ENCODE results near the gene GLT8D2. TPM values are rescaled to one million over a fixed set of nuclear protein-coding genes. Genes with fewer than 3 reads are reported as not detected.

GLT8D2 gene
- total RNA-seq, 1 donor from 2014 or later: 0.46 TPM

DNA sequence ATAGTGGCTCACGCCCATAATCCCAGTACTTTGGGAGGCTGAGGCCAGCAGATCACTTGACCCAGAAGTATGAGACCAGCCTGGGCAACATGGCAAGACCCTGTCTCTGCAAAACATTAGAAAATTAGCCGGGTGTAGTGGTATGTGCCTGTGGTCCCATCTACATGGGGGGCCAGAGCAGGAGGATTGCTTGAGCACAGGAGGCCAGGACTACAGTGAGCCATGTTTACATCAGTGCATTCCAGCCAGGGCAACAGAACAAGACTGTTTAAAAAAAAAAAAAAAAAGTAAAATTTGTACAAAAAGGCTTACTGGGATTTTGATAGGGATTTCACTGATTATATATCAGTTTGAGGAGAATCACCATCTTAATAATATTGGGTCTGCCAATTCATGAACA is 22.1 kb upstream of the GLT8D2 start:
- Mint-ChIP-seq H3K4me3 (ENCODE audit: low read depth) (no peak overlapping the region), H3K27me3 (no peaks in the 10 kb centered on the region), H3K36me3 (ENCODE audit: insufficient read depth) (peaks cover 11% of the 10 kb centered on the region), H3K4me1 (ENCODE audit: low read depth) (no peaks in the 10 kb centered on the region), H3K27ac (no peak overlapping the region), H3K9me3 (ENCODE audit: low read depth) (no peaks in the 10 kb centered on the region)
- DNase-seq (ENCODE audit: low spot score, unreplicated experiment): no peak
- TF ChIP-seq, protein P1, sequence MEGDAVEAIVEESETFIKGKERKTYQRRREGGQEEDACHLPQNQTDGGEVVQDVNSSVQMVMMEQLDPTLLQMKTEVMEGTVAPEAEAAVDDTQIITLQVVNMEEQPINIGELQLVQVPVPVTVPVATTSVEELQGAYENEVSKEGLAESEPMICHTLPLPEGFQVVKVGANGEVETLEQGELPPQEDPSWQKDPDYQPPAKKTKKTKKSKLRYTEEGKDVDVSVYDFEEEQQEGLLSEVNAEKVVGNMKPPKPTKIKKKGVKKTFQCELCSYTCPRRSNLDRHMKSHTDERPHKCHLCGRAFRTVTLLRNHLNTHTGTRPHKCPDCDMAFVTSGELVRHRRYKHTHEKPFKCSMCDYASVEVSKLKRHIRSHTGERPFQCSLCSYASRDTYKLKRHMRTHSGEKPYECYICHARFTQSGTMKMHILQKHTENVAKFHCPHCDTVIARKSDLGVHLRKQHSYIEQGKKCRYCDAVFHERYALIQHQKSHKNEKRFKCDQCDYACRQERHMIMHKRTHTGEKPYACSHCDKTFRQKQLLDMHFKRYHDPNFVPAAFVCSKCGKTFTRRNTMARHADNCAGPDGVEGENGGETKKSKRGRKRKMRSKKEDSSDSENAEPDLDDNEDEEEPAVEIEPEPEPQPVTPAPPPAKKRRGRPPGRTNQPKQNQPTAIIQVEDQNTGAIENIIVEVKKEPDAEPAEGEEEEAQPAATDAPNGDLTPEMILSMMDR (IDR thresholded peaks at IDR 0.05; ENCODE audit: unreplicated experiment): no peak

DNA sequence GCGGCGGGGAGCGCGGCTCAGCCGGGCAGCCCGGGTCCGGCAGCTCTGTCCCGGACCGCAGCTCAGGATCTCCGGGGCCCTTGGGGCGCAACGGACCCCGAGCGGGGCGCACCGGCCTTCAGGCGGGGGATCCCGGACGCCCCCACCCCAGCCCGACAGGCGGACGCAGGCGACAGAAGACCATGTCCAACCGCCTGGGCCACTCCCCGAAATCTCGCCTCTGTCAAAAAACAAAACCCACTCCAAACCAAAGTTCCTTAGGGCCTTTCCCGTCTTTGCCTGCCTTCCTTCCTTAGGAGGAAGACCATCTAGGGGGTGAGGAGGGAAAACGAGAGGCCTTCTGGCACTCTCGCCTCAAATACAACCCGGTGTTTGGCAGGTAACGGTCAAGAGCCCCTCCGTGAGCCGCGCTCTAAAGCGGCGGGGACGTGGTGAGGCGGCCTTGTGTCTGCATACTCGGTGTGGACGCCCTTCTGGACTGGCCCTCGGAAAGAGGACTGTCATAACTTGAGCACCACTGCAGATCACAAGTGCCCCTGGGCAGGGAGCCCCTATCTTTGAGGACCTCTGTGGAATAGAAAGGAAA is 14.9 kb upstream of the GLT8D2 start:
- H3K9me3 Mint-ChIP-seq (ENCODE audit: low read depth): no peaks in the 10 kb centered on the region
- H3K4me1 Mint-ChIP-seq (ENCODE audit: low read depth): peaks cover 10% of the 10 kb centered on the region
- H3K4me3 Mint-ChIP-seq (ENCODE audit: low read depth): peak overlapping the region; percentile 97
- peak overlapping the region; percentile 78 for H3K27ac Mint-ChIP-seq
- H3K27me3 Mint-ChIP-seq: peaks cover 7% of the 10 kb centered on the region
- peaks cover 9% of the 10 kb centered on the region for H3K36me3 Mint-ChIP-seq (ENCODE audit: insufficient read depth)
- DNase-seq (ENCODE audit: low spot score, unreplicated experiment): no peak
- TF ChIP-seq, protein P1 (IDR thresholded peaks at IDR 0.05; ENCODE audit: unreplicated experiment): no peak

DNA sequence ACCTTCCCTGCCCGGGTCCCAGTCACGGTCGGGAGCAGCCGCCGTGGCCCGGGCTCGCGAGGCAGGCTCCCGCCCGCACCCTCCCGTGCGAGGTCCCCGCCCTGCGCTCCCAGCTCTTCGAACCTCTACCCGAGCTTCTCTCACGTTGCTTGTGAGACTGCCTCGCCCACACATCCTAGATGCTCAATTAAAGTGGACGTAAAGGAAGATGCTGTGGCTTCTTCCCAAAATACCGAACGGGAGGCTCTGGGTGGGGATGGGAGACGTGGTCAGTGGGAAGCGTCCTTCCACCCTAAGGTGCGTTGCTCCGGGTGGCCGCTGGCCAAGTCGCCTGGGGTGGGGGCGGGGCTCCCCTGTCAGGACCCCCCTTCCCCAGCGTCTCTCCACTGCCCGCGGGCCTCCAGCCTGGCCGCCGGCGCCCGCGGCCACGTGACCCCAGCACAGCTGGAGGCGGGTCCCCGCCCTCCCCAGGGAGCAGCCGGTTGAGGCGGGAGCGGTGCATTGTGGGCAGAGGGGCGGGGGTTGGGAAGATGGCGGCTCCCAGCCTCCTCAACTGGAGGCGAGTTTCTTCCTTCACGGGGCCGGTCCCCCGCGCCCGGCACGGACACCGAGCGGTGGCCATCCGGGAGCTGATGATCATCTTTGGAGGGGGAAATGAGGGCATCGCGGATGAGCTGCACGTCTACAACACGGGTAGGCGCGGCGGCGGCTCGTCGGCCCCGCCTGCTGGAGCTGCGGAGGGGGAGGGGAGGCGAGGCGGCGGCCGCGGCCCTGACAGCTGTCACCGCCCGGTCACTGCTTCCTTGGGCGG is 14.2 kb upstream of the GLT8D2 start, which contains the start of gene HCFC2:
HCFC2 (plus strand) TSS at position 501 of the 811 bp plus-strand sequence; CDS start at position 531, 30 bp downstream.
- peaks cover 10% of the 10 kb centered on the region for H3K4me1 Mint-ChIP-seq (ENCODE audit: low read depth)
- H3K4me3 Mint-ChIP-seq (ENCODE audit: low read depth): peak within 1 kb of the TSS; percentile 97

DNA sequence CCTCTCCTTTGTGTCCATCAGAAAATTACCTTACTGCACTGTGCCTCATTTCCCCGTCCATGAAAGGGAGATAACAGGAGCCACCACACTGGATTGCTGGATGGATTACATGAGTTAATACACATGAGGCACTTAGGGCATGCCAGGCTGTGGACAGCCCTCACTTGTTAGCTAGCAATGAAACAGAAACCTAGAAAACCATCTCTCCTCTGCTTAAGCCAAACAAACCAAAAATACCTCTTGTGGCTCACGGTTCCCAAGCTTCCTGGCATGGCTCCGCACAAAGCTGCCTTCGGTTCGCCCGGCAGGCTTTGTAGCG is 13.7 kb upstream of the GLT8D2 start:
- Mint-ChIP-seq H3K4me1 (ENCODE audit: low read depth) (peaks cover 10% of the 10 kb centered on the region), H3K36me3 (ENCODE audit: insufficient read depth) (peaks cover 7% of the 10 kb centered on the region), H3K9me3 (ENCODE audit: low read depth) (no peaks in the 10 kb centered on the region), H3K4me3 (ENCODE audit: low read depth) (peak overlapping the region; percentile 97), H3K27ac (peak overlapping the region; percentile 73), H3K27me3 (peaks cover 16% of the 10 kb centered on the region)
- TF ChIP-seq, protein P1 (IDR thresholded peaks at IDR 0.05; ENCODE audit: unreplicated experiment): no peak
- DNase-seq (ENCODE audit: low spot score, unreplicated experiment): no peak

More for the DNA sequence above, 14.2 kb upstream of the GLT8D2 start, which contains the start of gene HCFC2:
- H3K27ac Mint-ChIP-seq: peak within 1 kb of the TSS; percentile 93
- TF ChIP-seq, protein P1 (IDR thresholded peaks at IDR 0.05; ENCODE audit: unreplicated experiment): no peak
- no peaks in the 10 kb centered on the region for H3K9me3 Mint-ChIP-seq (ENCODE audit: low read depth)
- peaks cover 14% of the 10 kb centered on the region for H3K27me3 Mint-ChIP-seq
- DNase-seq (ENCODE audit: low spot score, unreplicated experiment): peak; percentile 81
- H3K36me3 Mint-ChIP-seq (ENCODE audit: insufficient read depth): peaks cover 7% of the 10 kb centered on the region

DNA sequence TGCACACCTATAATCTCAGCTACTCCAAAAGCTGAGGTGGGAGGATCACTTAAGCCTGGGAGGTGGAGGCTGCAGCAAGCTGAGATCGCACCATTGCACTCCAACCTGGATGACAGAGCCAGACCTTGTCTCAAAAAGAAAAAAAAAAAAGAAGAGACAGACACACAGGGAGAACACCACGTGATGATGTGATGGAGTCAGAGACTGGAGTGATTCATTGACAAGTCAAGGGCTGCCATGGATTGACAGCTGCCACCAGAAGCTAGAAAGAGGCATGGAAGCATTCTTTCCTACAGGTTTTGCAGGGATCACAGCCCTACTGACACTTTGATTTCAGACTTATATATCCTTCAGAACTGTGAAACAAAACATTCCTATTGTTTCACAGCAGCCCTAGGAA is 10.8 kb upstream of the GLT8D2 start:
- Mint-ChIP-seq H3K36me3 (ENCODE audit: insufficient read depth) (no peaks in the 10 kb centered on the region), H3K27me3 (peaks cover 16% of the 10 kb centered on the region), H3K4me3 (ENCODE audit: low read depth) (no peak overlapping the region), H3K27ac (no peak overlapping the region), H3K4me1 (ENCODE audit: low read depth) (peaks cover 10% of the 10 kb centered on the region), H3K9me3 (ENCODE audit: low read depth) (no peaks in the 10 kb centered on the region)
- TF ChIP-seq, protein P1 (IDR thresholded peaks at IDR 0.05; ENCODE audit: unreplicated experiment): no peak
- no peak for DNase-seq (ENCODE audit: low spot score, unreplicated experiment)

Measured in progenitor cell of endocrine pancreas (in vitro differentiated cells).